H9 (cell line): Measurements from ENCODE around the gene ANKRD11. TPM values are rescaled to one million over a fixed set of nuclear protein-coding genes. Genes with fewer than 3 reads are reported as not detected.

Experiments
- DNase-seq: peaks from one replicate; pipeline ENCODE4 v3.0.0-alpha.2; 2017
- H2AFZ ChIP-seq: one replicate; pipeline ENCODE4 v1.6.1; 2013; ENCODE audit warnings: mild to moderate bottlenecking, low read length, control low read depth, moderate library complexity
- H2AK5ac ChIP-seq: 2 replicates; pipeline ENCODE4 v1.6.1; 2013; ENCODE audit warnings: low read length, control low read depth, mixed read lengths; ENCODE audit not compliant: insufficient read length
- H2BK120ac ChIP-seq: one replicate; pipeline ENCODE4 v1.6.1; 2013; ENCODE audit warnings: low read depth, mild to moderate bottlenecking, low read length, control low read depth, inconsistent platforms; ENCODE audit not compliant: poor library complexity, severe bottlenecking
- H2BK12ac ChIP-seq: 2 replicates; pipeline ENCODE4 v1.6.1; 2013; ENCODE audit warnings: low read length, control low read depth, mixed read lengths, low read depth; ENCODE audit not compliant: insufficient read length
- H2BK15ac ChIP-seq: 2 replicates; pipeline ENCODE4 v1.6.1; 2013; ENCODE audit warnings: low read depth, low read length, control low read depth
- H2BK20ac ChIP-seq: one replicate; pipeline ENCODE4 v1.6.1; 2013; ENCODE audit warnings: low read depth, mild to moderate bottlenecking, low read length, control low read depth, inconsistent platforms; ENCODE audit not compliant: poor library complexity, severe bottlenecking
- H2BK5ac ChIP-seq: 2 replicates; pipeline ENCODE4 v1.6.1; 2013; ENCODE audit warnings: low read length, control low read depth, mixed read lengths; ENCODE audit not compliant: insufficient read length
- H3K14ac ChIP-seq: 2 replicates; pipeline ENCODE4 v1.6.1; 2013; ENCODE audit warnings: low read length, control low read depth; ENCODE audit not compliant: insufficient read depth
- H3K18ac ChIP-seq: 2 replicates; pipeline ENCODE4 v1.6.1; 2013; ENCODE audit warnings: low read depth, mild to moderate bottlenecking, mixed read lengths, low read length, control low read depth; ENCODE audit not compliant: insufficient read length
- H3K23ac ChIP-seq: 2 replicates; pipeline ENCODE4 v1.6.1; 2013; ENCODE audit warnings: low read length, control low read depth, mixed read lengths, low read depth; ENCODE audit not compliant: insufficient read length
- H3K23me2 ChIP-seq: 2 replicates; pipeline ENCODE4 v1.6.1; 2013; ENCODE audit warnings: low read depth, mild to moderate bottlenecking, mixed read lengths, low read length, control low read depth; ENCODE audit not compliant: insufficient read length, poor library complexity, severe bottlenecking
- H3K27ac ChIP-seq: 2 replicates; pipeline ENCODE4 v1.5.1; 2013; ENCODE audit warnings: low read length, control low read depth, mixed read lengths, low read depth; ENCODE audit not compliant: insufficient read length
- H3K27me3 ChIP-seq: 2 replicates; pipeline ENCODE4 v1.6.1; 2013; ENCODE audit warnings: low read length, control low read depth, inconsistent platforms; ENCODE audit not compliant: insufficient read depth
- H3K4ac ChIP-seq: 2 replicates; pipeline ENCODE4 v1.6.1; 2013; ENCODE audit warnings: low read depth, mild to moderate bottlenecking, control low read depth, inconsistent platforms, low read length, moderate library complexity
- H3K4me1 ChIP-seq: 2 replicates; pipeline ENCODE4 v1.6.1; 2013; ENCODE audit warnings: low read length, control low read depth, inconsistent platforms; ENCODE audit not compliant: insufficient read depth
- H3K4me2 ChIP-seq: 2 replicates; pipeline ENCODE4 v1.6.1; 2013; ENCODE audit warnings: low read length, control low read depth, mixed read lengths; ENCODE audit not compliant: insufficient read length, insufficient read depth
- H3K56ac ChIP-seq: 2 replicates; pipeline ENCODE4 v1.6.1; 2013; ENCODE audit warnings: low read depth, mild to moderate bottlenecking, mixed read lengths, low read length, control low read depth; ENCODE audit not compliant: insufficient read length
- H3K79me1 ChIP-seq: 2 replicates; pipeline ENCODE4 v1.6.1; 2013; ENCODE audit warnings: low read depth, mild to moderate bottlenecking, moderate library complexity, low read length, control low read depth, inconsistent platforms; ENCODE audit not compliant: insufficient read depth, poor library complexity, severe bottlenecking
- H3K79me2 ChIP-seq: 2 replicates; pipeline ENCODE4 v1.6.1; 2013; ENCODE audit warnings: low read length, control low read depth, inconsistent platforms; ENCODE audit not compliant: insufficient read depth
- H3K9ac ChIP-seq: 2 replicates; pipeline ENCODE4 v1.6.1; 2013; ENCODE audit warnings: low read length, control low read depth, mixed read lengths; ENCODE audit not compliant: insufficient read length; ENCODE audit errors: extremely low read depth
- H3K9me3 ChIP-seq: one replicate; pipeline ENCODE4 v1.6.1; 2013; ENCODE audit warnings: low read depth, low read length, inconsistent platforms; ENCODE audit not compliant: control insufficient read depth
- H3T11ph ChIP-seq: one replicate; pipeline ENCODE4 v1.6.1; 2013; ENCODE audit warnings: mild to moderate bottlenecking, low read length, control low read depth, inconsistent platforms
- H4K20me1 ChIP-seq: one replicate; pipeline ENCODE4 v1.6.1; 2013; ENCODE audit not compliant: control insufficient read depth, insufficient read length, insufficient read depth
- H4K5ac ChIP-seq: 2 replicates; pipeline ENCODE4 v1.6.1; 2013; ENCODE audit warnings: low read depth, mild to moderate bottlenecking, mixed read lengths, low read length, control low read depth; ENCODE audit not compliant: insufficient read length
- H4K8ac ChIP-seq: replicated peaks from 2 replicates; pipeline ENCODE4 v1.6.1; 2013; ENCODE audit warnings: low read length, control low read depth, mixed read lengths, low read depth; ENCODE audit not compliant: insufficient read length
- H4K91ac ChIP-seq: 2 replicates; pipeline ENCODE4 v1.6.1; 2013; ENCODE audit warnings: low read depth, mild to moderate bottlenecking, moderate library complexity, mixed read lengths, low read length, control low read depth; ENCODE audit not compliant: insufficient read length
- H3K27ac Mint-ChIP-seq, 3 experiments: 2 replicates in 2 of 3; 3 replicates in 1 of 3; pipeline ENCODE4 v1.8.0; 2020 to 2021; ENCODE audit warnings: mixed read lengths in 3 of 3, mild to moderate bottlenecking in 1 of 3, moderate library complexity in 1 of 3
- H3K27me3 Mint-ChIP-seq: 2 replicates; pipeline ENCODE4 v1.8.0; 2021; ENCODE audit warnings: low read depth, mild to moderate bottlenecking, moderate library complexity, mixed read lengths
- H3K36me3 Mint-ChIP-seq, 3 experiments: 2 replicates in 2 of 3; 3 replicates in 1 of 3; pipeline ENCODE4 v1.8.0; 2020 to 2021; ENCODE audit warnings: low read depth in 3 of 3, mixed read lengths in 3 of 3; ENCODE audit not compliant: insufficient read depth in 1 of 3
- H3K4me1 Mint-ChIP-seq, 2 experiments: 2 replicates each; pipeline ENCODE4 v1.8.0; 2020; ENCODE audit warnings: mixed read lengths in 2 of 2
- H3K4me3 Mint-ChIP-seq, 2 experiments: 2 replicates in 1 of 2; 3 replicates in 1 of 2; pipeline ENCODE4 v1.8.0; 2020 to 2021; ENCODE audit warnings: mild to moderate bottlenecking in 2 of 2, mixed read lengths in 2 of 2, moderate library complexity in 1 of 2
- H3K9me3 Mint-ChIP-seq, 2 experiments: 2 replicates in 1 of 2; 3 replicates in 1 of 2; pipeline ENCODE4 v1.8.0; 2020; ENCODE audit warnings: mild to moderate bottlenecking in 2 of 2, mixed read lengths in 2 of 2, moderate library complexity in 1 of 2
- WGBS: extraction: QIAGEN DNeasy Blood & Tissue Kit; methylation state at CpG from one replicate; pipeline ENCODE4 v1.1.7; 2013; ENCODE audit warnings: missing lambda C conversion rate, low lambda C conversion rate, mixed read lengths; ENCODE audit not compliant: insufficient read length; ENCODE audit errors: extremely low coverage; 5-methylcytosine and 5-hydroxymethylcytosine counted together
- total RNA-seq: library from RNA; stranded (reverse); gene quantifications from 2 replicates; pipeline ENCODE4 v1.2.1, GENCODE V29; 2021
- TF ChIP-seq, protein P1 (sequence below): fragments of 200-600 bp; sonication (generic); conservative IDR thresholded peaks from 3 replicates; pipeline ENCODE4 v1.8.0; 2021; ENCODE audit warnings: antibody characterized with exemption, mild to moderate bottlenecking

Gene ANKRD11
- total RNA-seq, 1 experiment from 2014 or later, result 181 TPM

DNA sequence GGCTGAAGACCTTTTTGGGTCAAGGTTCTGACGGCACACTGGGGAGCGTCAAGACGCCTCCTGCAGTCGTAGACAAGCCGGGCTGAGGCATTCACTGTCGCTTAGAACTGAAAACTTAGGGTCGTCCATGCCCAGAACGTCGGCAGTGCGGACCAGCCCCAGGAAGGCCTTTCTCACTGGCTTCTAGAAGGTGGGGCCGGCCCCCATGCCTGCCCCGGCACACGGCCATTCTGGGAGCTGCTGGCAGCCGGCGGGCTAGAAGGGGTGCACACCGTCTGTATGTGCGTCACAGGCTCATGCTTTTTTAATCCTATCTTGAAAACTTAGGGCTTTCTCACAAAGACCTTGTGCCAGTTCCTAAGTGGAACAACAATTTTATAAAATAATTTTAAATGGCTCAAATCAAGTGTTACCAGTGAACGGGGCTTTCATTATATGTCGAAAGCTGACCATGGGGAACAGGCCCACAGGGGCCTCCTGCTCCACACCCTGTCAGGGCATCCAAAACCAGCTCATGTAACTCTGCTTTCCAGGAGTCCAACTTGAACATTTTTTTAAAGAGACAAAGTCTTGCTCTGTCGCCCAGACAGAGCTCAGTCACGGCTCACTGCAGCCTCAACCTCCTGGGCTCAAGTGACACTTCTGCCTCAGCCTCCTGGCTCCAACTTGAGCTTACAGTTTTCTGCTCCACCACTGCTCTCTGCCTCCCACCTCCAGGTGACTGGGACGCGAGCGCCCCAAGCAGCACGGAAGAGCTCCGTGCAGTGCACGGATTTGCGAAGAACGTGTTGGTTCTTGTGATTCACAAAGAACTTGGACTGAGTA, 111.2 kb downstream of the ANKRD11 start:
- no peak overlapping the region for H4K91ac ChIP-seq
- TF ChIP-seq, protein P1, sequence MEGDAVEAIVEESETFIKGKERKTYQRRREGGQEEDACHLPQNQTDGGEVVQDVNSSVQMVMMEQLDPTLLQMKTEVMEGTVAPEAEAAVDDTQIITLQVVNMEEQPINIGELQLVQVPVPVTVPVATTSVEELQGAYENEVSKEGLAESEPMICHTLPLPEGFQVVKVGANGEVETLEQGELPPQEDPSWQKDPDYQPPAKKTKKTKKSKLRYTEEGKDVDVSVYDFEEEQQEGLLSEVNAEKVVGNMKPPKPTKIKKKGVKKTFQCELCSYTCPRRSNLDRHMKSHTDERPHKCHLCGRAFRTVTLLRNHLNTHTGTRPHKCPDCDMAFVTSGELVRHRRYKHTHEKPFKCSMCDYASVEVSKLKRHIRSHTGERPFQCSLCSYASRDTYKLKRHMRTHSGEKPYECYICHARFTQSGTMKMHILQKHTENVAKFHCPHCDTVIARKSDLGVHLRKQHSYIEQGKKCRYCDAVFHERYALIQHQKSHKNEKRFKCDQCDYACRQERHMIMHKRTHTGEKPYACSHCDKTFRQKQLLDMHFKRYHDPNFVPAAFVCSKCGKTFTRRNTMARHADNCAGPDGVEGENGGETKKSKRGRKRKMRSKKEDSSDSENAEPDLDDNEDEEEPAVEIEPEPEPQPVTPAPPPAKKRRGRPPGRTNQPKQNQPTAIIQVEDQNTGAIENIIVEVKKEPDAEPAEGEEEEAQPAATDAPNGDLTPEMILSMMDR, result no peak

More for the DNA sequence above, 111.2 kb downstream of the ANKRD11 start:
- H3K56ac ChIP-seq, result no peak overlapping the region
- peaks cover 2% of the 10 kb centered on the region; the same call in 1 of the 2 replicates for H3K4me1 ChIP-seq
- H3K27me3 Mint-ChIP-seq, result no peaks in the 10 kb centered on the region
- H3K79me1 ChIP-seq, result no peaks in the 10 kb centered on the region
- H3T11ph ChIP-seq, result no peak overlapping the region
- H2BK120ac ChIP-seq, result no peak overlapping the region
- no peak overlapping the region for H3K9ac ChIP-seq
- H2BK20ac ChIP-seq, result no peak overlapping the region
- peaks cover 79% of the 10 kb centered on the region for H3K79me2 ChIP-seq
- peaks cover 0 to 3% (median 0%) of the 10 kb centered on the region in 3 experiments; a peak in 2 of 7 replicates for H3K36me3 Mint-ChIP-seq
- no peak overlapping the region for H2BK12ac ChIP-seq
- WGBS, result no CpG with 5 or more reads among the region's 29 CpGs
- no peak overlapping the region for H3K18ac ChIP-seq
- H4K5ac ChIP-seq, result no peak overlapping the region
- peak overlapping the region in 2 of 3 experiments; percentile 34 to 88; a peak in 3 of 7 replicates for H3K27ac Mint-ChIP-seq
- H3K23ac ChIP-seq, result no peak overlapping the region
- H3K9me3 Mint-ChIP-seq, result no peaks in the 10 kb centered on the region
- H3K27me3 ChIP-seq, result no peaks in the 10 kb centered on the region
- H2AK5ac ChIP-seq, result no peak overlapping the region
- no peak overlapping the region for H4K8ac ChIP-seq
- H3K4me1 Mint-ChIP-seq, result peaks cover 57 to 61% of the 10 kb centered on the region in 2 experiments
- no peak overlapping the region for H3K4me3 Mint-ChIP-seq
- H2BK5ac ChIP-seq, result no peak overlapping the region
- no peaks in the 10 kb centered on the region for H3K23me2 ChIP-seq
- no peak overlapping the region for H3K14ac ChIP-seq
- peaks cover 3% of the 10 kb centered on the region for H4K20me1 ChIP-seq
- no peak overlapping the region for H2AFZ ChIP-seq
- H3K4me2 ChIP-seq, result no peak overlapping the region
- H3K4ac ChIP-seq, result no peak overlapping the region
- H2BK15ac ChIP-seq, result no peak overlapping the region
- no peak for DNase-seq
- H3K27ac ChIP-seq, result no peak overlapping the region
- no peaks in the 10 kb centered on the region for H3K9me3 ChIP-seq
